ENCODE data around the gene CFAP157. TPM values are rescaled to one million over a fixed set of nuclear protein-coding genes. Genes with fewer than 3 reads are reported as not detected.

CFAP157 gene
- total RNA-seq, 1 donor from 2014 or later = 25.9 TPM

DNA sequence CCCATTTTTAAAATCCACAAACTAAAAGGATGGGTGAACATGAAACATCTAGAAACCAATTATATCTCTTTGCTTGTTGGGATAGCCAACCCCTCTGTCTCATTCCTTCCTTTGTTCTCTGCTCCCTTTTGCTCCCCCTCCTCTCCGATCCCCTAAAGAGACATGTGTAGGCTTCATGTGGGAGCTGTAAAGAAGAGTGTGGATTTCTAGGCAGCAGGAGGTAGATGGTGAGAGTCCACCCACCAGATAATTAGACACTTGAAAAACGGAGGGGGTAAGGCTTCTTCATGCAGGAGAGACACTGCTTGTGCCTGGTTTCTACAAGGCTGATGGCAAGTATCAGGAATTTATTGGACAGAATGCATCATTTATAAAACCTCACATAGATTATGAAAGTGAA lies 27.3 kb upstream of the CFAP157 start:
- no peak overlapping the region for H3K27ac ChIP-seq
- H3K4me1 ChIP-seq = no peaks in the 10 kb centered on the region
- ATAC-seq (no peak), DNase-seq (no peak)
- no peak overlapping the region for H3K4me3 ChIP-seq
- intact Hi-C loops (cut with DNase I) = no loop called here
- no peaks in the 10 kb centered on the region for H3K9me3 ChIP-seq
- H3K36me3 ChIP-seq = peaks cover 95% of the 10 kb centered on the region
- TF ChIP-seq CTCF (IDR thresholded peaks at IDR 0.05) = no peak
- H3K27me3 ChIP-seq (ENCODE audit: low read depth) = no peaks in the 10 kb centered on the region

DNA sequence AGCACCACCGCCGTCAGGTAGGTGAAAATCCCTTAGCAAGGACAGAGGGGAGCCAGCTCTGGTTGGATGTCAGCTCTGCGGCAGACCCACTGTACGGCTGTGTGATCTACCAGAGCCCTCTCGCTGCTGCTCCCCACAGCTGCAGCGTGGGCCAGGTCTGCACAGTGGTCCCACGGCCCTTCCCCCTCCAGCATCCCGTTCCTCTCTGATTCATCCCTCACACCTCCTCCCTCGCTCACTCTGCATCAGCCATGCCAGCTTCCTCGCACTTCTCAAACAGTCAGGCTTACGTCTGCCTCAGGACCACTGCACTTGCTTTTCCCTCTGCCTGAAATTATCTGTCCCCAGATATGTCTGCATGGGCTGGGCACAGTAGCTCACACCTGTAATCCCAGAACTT lies 26.6 kb upstream of the CFAP157 start:
- Histone ChIP-seq H3K4me3 (no peak overlapping the region), H3K36me3 (peaks cover 94% of the 10 kb centered on the region), H3K4me1 (no peaks in the 10 kb centered on the region), H3K9me3 (no peaks in the 10 kb centered on the region), H3K27ac (no peak overlapping the region), H3K27me3 (ENCODE audit: low read depth) (no peaks in the 10 kb centered on the region)
- ATAC-seq (no peak), DNase-seq (no peak)
- no peak for TF ChIP-seq CTCF (IDR thresholded peaks at IDR 0.05)
- intact Hi-C loops (cut with DNase I) = no loop called here

GRCh38 chr9:127680846-127681245 lies 25.9 kb upstream of the CFAP157 start:
- intact Hi-C loops (cut with DNase I) = no loop called here
- DNase-seq (no peak), ATAC-seq (no peak)
- no peaks in the 10 kb centered on the region for H3K27me3 ChIP-seq (ENCODE audit: low read depth)
- H3K27ac ChIP-seq = no peak overlapping the region
- no peak overlapping the region for H3K4me3 ChIP-seq
- TF ChIP-seq CTCF (IDR thresholded peaks at IDR 0.05) = no peak
- no peaks in the 10 kb centered on the region for H3K9me3 ChIP-seq
- H3K36me3 ChIP-seq = peaks cover 94% of the 10 kb centered on the region
- H3K4me1 ChIP-seq = no peaks in the 10 kb centered on the region

DNA sequence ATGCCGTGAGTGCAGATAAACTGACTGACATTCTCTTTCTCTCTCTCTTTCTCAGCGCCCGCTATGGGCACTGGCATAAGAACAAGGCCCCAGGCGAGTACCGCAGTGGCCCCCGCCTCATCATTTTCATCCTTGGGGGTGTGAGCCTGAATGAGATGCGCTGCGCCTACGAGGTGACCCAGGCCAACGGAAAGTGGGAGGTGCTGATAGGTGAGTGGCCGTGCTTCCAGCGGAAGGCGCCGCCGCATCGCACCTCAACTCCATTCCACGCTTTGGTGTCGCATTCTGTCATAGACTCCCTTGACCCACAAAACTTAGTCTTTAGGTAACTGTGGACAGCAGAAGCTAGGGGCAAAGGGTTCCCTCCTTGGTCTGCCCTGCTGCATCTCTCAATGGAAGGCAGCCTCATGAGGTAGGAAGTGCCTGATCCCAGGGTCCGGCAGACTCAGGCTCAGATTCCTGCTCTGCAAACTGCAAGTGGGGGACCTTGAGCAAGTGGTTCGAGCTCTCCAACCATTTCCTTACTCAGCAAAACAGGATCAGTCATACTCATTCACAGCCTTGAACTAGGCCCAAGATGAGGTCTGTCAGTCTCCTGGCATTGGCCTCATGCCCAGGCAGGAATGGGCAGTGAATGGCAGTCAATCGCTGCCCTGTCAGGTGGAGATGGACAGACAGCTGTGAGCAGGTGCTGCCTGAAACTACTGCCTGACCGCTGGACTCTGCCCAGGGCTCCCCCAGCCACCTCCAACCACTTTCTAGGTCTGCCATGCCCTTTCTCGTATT lies 24.2 kb upstream of the CFAP157 start:
- Histone ChIP-seq H3K36me3 (peaks cover 98% of the 10 kb centered on the region), H3K27me3 (ENCODE audit: low read depth) (no peaks in the 10 kb centered on the region), H3K4me3 (no peak overlapping the region), H3K9me3 (no peaks in the 10 kb centered on the region), H3K4me1 (no peaks in the 10 kb centered on the region), H3K27ac (no peak overlapping the region)
- ATAC-seq (no peak), DNase-seq (no peak)
- intact Hi-C loops (cut with DNase I) = no loop called here
- TF ChIP-seq CTCF (IDR thresholded peaks at IDR 0.05) = no peak

GRCh38 chr9:127683723-127684122 lies 23.1 kb upstream of the CFAP157 start:
- ATAC-seq (no peak), DNase-seq (no peak)
- Histone ChIP-seq H3K27ac (no peak overlapping the region), H3K27me3 (ENCODE audit: low read depth) (no peaks in the 10 kb centered on the region), H3K9me3 (no peaks in the 10 kb centered on the region), H3K36me3 (peaks cover 99% of the 10 kb centered on the region), H3K4me1 (no peaks in the 10 kb centered on the region), H3K4me3 (no peak overlapping the region)
- TF ChIP-seq CTCF (IDR thresholded peaks at IDR 0.05) = no peak
- intact Hi-C loops (cut with DNase I) = no loop called here

Data from lower lobe of right lung (tissue), 2 donors.